ENCODE data around the gene CDC73.
"Not testable (repeated sequence)": the region's sequence is repeated elsewhere in the genome, so short reads cannot be mapped to it uniquely, and the experiment has no call there.

The CDC73 gene

DNA sequence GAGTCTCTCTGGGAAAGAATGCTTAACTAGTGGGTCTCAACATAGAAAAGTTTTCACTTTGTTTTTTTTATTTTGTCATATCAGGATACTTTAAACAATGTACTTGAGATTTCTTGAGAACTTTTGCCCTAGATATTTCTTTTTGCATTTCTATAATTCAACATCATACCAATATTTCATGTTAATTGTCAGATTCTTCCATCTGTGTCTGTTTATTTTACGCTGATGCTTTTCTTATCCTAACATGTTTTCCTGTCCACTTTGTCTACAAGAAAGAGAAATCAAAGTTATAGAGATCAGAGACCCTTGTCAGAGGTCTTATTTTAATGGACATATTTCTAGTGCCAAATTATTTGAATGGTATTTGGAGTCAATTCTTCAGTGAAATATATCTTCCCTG is 160.1 kb downstream of the CDC73 start:
- DNase-seq (ENCODE audit: low read depth in 1 of 2, low spot score in 1 of 2): no peak

DNA sequence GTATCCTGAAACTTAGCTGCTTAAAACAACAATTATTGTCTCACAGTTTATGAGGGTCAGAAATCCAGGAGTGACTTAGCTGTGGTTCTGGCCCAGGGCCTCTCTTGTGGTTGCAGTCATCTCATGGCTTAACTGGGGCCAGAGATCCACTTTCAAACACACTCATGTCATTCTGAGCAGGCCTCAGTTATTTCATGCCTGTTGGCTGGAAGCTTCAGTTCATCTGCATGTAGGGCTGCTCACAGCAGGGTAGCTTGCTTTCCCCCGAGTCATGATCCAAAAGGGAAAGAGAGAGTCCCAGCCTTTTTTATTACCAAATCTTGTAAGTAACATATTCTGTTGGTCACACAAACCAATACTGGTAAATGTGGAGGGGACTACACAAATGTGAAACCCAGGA is 161.2 kb downstream of the CDC73 start:
- no peak for DNase-seq (ENCODE audit: low read depth in 1 of 2, low spot score in 1 of 2)

DNA sequence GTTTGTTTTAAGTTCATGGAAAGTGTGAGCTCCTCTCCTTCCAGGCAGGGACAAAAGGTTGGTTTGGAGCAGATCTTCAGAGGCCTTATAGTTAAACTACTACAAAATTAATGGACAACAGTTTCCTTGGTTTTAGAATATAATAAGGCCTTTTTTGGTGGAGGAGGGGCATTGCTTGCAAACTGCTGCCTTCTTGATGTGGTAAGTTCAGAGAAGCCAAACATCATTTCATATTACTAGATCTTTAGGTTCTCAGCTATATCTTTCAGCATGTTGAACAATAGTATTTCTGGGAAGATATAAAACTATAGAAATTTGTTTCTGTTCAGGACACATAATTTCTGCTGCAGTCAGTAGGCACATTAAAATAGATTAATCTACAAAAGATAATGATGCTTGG is 162.4 kb downstream of the CDC73 start:
- no peak for DNase-seq (ENCODE audit: low read depth in 1 of 2, low spot score in 1 of 2)

DNA sequence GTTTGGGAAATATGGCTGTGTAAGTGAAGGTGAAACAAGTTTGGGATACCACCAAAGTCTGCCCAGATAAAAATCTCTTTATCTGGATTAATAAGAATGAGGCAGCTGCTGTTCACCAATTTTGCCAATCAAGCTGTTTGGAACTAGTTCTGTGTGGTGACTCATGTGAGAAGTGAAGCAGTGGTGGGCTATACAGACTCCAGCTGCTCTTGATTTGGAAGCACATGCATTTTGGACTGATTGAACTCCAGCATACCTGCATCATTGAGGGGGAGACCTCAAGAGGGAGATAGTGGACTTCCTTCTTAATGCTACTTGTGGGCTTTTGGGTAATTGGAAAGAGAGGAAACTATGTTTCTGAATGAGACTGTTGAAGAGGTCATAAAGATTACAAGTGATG is 163.8 kb downstream of the CDC73 start:
- DNase-seq (ENCODE audit: low read depth in 1 of 2, low spot score in 1 of 2): no peak

DNA sequence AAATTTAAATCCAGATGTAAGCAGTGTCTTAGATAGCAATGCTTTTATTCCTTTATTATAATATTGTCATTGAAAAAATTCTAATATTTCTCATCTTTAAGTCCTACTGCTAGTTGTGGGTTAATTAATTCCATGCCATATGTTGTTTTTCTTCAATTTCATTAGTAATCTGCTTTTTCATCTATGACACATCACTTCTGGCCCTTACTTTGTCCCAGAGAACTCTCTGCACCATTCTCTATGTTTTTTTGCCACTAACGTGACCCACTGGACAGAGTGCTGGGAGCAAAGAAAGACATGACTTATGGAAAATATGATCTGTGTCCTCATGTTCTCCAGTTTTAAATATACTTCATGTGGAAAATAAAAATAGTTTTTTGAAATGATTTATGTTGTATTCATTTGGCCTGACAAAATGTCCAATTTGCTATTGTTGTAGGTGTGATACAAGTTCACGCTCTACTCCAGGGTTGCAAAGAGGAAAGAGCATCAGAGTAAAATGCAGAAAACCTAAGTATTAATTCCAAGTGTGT is 166.8 kb downstream of the CDC73 start:
- not testable (repeated sequence) for DNase-seq (ENCODE audit: low read depth in 1 of 2, low spot score in 1 of 2)

DNA sequence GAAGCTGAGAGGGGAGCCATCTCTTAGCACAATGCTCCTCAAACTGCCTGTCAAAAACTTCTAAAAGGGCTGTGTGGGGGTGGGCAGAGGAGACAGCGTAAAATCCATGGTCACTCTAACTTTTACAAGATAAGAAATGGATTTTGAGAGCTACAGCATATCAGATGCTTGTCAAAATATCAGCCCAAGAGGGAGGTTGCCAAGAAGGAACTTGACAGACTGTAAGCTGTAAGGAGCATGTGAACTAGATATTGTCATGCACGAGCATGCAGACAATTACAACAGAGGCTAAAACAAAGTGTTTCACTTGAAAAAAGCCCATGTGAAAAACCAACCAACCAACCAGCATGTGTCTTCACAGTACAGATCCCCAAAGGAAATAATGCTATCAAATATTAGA is 171.9 kb downstream of the CDC73 start:
- DNase-seq (ENCODE audit: low read depth in 1 of 2, low spot score in 1 of 2): no peak

DNA sequence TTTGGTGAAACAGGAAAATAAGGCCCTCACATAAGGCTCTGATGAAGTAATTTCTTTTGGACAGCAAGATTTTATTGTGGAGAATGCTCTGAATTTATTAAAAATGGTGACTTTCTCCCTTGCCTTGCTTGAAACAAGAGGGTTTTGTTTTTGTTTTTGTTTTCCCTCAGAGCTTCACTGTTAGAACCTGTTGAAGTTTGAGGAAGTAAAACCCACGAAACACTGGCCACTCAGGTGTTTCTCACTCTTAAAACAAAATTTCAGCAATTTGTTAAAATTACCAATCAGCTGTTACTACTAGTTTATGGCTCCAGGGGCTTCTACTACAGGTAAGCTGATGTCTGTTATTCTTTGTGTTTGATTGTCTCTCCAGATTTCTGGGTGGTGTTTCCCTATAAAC is 177.2 kb downstream of the CDC73 start:
- no peak for DNase-seq (ENCODE audit: low read depth in 1 of 2, low spot score in 1 of 2)

DNA sequence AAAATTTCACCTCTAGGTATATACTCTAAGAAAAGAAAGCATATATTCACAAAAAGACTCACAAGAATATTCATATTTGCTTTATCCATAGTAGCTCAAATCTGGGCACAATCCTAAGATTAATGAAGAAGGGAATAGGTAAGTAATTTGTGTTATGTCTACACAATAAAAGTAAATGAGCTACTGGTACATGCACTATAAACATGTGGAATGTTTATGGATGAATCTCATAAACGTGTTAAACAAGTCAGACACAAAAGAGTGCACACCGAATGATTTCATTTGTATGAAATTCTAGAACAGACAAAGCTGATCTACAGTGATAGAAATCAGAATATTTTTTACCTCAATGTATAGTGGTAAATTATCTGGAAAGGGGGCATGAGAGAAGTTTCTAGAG is 179.9 kb downstream of the CDC73 start:
- DNase-seq (ENCODE audit: low read depth in 1 of 2, low spot score in 1 of 2): no peak

DNA sequence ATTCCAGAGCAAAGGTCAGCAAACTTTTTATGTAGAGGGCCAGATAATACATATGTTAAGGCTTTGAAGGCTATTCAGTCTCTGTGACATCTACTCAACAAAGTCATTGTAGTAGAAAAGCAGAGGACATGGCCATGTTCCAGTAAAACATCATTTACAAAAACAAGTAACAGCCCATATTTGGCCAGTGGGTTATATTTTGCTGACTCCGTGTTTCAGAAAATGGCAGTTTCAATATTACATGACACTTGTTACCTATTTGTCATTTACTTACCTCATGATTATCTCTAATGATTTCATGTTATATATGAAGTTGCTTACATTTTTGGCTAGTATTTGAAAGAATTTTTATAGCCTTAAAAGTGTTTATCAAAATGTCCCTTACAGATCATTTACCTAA is 182.0 kb downstream of the CDC73 start:
- DNase-seq (ENCODE audit: low read depth in 1 of 2, low spot score in 1 of 2): no peak

All from activated CD4-positive, alpha-beta T cell treated with anti-CD3 and anti-CD28 coated beads, Interleukin-2, amount 50 U/mL, for 24 hours (primary cell).